Suppressor macrophage (primary cell): ENCODE data around the gene THUMPD2.

Experiments used
- DNase-seq, 4 experiments: peaks; one replicate each; pipeline ENCODE4 v3.0.0-alpha.2; 2020 to 2022

THUMPD2 gene

GRCh38 chr2:39717067-39717466 is 62.0 kb downstream of the THUMPD2 start:
- no peak for DNase-seq

GRCh38 chr2:39715822-39716221 is 63.2 kb downstream of the THUMPD2 start:
- DNase-seq: no peak

DNA sequence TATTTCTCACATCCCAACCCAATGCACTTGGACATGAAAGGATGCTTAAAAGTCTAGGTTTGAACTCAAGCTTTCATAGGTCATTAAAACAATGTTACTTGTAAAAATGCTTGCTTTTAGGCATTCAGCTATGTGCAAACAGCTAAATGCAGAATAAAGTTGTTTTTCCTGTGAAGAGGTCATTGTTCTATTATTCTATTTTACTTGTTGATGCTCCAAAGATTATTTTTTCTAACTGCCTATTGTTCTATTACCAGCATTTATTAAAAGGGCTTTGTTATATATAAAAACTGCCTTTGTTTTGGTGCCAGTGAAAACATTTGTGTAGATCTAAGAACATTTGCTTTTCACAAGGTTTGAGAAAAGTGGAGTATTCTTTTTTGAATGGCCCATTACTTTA is 64.0 kb downstream of the THUMPD2 start:
- no peak for DNase-seq

DNA sequence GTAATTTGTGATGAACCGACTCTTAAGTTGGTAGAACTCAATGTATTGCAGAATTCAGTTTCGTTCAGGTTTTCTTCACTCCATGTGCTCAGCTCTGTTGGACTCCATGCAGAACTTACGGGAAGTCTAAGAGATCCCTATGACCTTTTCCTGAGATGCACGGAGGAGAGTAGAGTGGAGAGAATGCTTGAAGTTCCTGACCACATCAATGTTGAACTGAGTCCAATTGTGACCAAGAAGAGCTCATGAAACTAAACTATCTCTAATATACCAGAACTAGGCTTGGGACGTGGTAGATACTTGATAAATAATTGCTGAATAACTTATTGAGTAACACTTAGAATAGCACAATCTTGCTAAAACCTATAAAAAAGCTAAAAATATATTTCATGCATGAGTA is 66.1 kb downstream of the THUMPD2 start:
- DNase-seq: no peak

- DNase-seq: no peak
These were observed 68.3 kb downstream of the THUMPD2 start for GRCh38 chr2:39710807-39711206.

DNA sequence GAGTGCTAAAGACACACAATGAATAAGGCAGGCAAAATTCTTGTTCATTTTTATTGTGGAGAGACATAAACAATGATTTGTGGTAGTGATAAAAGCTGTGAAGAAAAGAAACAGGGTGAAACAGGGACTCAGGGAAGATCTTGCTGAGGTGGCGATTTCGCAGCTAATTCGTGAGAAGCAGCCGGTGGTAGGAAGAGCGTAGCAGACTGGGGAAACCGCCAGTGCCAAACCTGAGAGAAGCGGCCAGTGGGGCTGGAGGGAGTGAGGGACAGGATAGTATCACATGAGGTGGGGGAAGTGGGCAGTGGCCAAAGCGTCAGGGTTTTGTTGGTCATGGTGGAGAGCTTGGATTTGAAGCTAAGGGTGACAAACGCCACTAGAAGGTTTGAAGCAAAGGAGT is 71.1 kb downstream of the THUMPD2 start:
- no peak for DNase-seq

DNA sequence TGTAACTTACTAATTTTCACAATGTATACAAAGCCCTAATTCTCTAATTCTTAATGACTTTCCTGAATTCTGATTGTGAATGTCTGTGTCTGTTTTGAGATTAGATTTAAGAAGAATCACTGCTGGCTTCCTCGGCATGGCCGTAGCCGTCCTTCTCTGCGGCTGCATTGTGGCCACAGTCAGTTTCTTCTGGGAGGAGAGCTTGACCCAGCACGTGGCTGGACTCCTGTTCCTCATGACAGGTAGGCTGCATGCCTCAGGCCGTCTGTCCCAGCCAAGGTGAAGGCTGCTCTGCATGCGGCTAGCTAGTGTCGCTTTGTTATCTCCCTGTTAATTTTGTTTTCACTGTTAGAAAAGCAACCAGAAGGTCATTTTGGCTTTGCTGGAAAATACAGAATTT is 72.1 kb downstream of the THUMPD2 start:
- no peak for DNase-seq

DNA sequence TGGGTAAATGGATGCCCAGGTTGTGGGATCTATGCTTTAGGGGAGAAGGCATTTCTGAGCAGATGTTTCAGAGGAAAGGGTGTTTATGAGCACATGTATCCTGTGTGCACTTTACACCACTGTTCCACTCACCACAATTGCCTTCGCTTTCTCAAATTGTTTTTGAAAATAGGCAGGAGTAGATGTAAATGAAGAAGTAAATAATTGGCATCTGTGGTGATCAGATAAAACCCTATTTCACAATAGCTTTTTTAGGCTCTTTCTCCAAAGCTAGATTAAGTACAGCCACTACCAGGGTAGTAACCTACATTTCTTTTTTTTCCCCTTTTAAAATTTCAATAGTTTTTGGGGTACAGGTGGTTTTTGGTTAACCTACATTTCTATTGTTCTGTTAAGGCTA is 72.7 kb downstream of the THUMPD2 start:
- DNase-seq: no peak

DNA sequence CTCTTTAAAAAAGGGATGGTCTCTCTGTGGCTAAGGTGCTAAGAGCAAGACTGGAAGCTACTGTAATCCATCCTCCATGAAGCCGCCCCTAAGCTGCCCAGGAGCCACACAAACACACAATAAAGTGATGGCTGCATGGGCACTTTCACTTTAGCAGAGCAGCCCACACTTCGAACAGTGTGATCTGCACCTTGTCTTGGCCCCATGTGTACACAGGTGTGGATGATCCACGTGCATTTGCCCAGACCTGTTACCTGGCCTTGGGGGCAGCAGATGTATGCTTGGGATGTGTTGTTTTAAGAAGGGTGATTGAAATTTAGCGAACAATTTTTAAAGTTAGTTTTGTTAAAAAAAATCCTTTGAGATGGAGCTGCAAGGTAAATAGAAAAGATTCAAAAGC is 73.4 kb downstream of the THUMPD2 start:
- no peak for DNase-seq

GRCh38 chr2:39704540-39704939 is 74.5 kb downstream of the THUMPD2 start:
- no peak for DNase-seq

- no peak for DNase-seq
These were observed 75.7 kb downstream of the THUMPD2 start for GRCh38 chr2:39703181-39703872.

DNA sequence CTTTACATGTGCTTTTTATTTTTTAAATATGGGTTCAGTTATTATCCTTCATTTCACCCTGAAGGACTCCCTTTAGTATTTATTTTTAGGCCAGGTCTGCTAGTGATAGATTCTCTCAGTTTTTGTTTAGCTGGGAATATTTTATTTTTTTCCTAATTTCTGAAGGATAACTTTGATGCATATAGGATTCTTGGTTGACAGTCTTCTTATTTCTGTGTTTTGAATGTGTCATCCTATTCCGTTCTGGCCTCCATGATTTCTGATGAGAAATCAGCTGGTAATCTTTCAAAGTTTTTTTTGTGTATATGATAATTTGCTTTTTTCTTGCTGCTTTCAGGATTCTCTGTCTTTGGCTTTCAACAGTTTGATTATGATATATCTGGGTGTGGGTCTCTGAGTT is 77.9 kb downstream of the THUMPD2 start:
- no peak for DNase-seq

DNA sequence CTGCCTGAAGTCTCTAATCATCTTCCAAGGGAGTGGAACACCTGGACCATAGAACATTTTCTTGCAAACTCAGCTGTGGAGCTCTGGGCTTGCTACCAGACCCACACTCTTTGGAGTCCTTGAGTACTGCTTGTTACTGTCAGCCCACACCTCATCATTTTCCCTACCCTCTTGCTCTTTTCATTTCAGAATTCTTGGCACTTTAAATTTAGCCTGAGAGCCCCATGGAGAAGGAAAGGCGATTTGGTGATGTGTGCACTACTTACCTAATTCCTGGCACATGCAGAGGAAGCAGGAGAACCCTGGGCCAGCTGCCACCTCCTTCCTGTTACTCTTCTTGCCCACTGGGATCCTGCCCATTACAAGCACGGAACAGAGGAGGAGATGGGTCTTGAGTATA is 81.6 kb downstream of the THUMPD2 start:
- no peak for DNase-seq

GRCh38 chr2:39696838-39697237 is 82.2 kb downstream of the THUMPD2 start:
- DNase-seq: peak in 3 of 4 experiments; percentile 5 to 61 (median 51)

GRCh38 chr2:39696101-39696553 is 82.9 kb downstream of the THUMPD2 start:
- no peak for DNase-seq

GRCh38 chr2:39693245-39693644 is 85.8 kb downstream of the THUMPD2 start:
- no peak for DNase-seq

GRCh38 chr2:39689876-39690275 is 89.2 kb downstream of the THUMPD2 start:
- no peak for DNase-seq

GRCh38 chr2:39689272-39689841 is 89.7 kb downstream of the THUMPD2 start:
- no peak for DNase-seq

DNA sequence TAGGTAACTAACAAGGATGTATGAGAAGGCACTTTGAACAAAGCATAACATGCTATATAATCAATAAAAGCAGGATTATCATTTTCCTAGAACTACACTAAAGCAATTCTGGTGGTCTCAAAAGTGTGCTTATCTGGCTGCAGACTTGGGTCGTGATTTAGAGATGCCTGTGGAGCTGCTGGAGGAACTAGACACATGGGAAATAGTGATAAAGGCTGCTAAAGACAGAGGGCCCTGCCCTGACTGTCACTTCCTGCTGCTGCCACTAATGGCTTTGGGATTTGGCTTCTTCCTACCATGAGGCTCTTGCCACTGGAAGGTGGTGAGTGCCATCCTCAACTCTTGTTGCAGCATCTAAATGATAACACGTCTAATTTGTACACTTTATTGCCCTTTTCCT is 90.9 kb downstream of the THUMPD2 start:
- no peak for DNase-seq

- DNase-seq: no peak
These were observed 92.6 kb downstream of the THUMPD2 start for GRCh38 chr2:39686456-39686855.
